HG03064 (cell line): Measurements from ENCODE around the gene TRIM32.

Experiments
- ATAC-seq: cut with Tn5 transposase; IDR thresholded peaks from one replicate; pipeline ENCODE4 v1.9.1; 2021; ENCODE audit warnings: low read depth; ENCODE audit not compliant: unreplicated experiment

The TRIM32 gene

DNA sequence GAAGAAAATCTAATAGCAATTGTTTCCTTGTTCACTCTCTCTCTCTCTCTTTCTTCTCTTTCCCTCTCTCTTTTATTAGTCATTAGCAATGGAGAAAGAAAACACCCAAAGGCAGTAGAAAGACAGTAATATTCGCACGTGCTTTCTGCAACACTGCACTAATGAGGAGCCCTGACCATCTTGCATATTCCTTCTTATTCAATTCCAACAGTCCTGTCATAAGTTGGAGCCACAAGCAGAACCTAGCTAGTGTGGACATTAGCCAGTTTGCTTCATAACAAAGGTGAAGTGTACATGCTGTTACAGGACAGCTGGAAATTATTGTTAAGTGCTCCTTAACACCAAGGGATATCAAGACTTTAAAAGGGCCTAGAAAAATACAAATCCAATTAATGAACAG lies 63.4 kb downstream of the TRIM32 start:
- ATAC-seq = no peak
